ENCODE results near the gene IGFLR1. TPM values are rescaled to one million over a fixed set of nuclear protein-coding genes. Genes with fewer than 3 reads are reported as not detected.
"Not testable (repeated sequence)": the region's sequence is repeated elsewhere in the genome, so short reads cannot be mapped to it uniquely, and the experiment has no call there.

Gene IGFLR1
- total and polyA plus RNA-seq, 2 experiments from 2014 or later: 2.6 to 5.5 TPM

GRCh38 chr19:35692010-35692409, 50.2 kb downstream of the IGFLR1 start:
- no peak overlapping the region for H3K27ac ChIP-seq
- no peak for DNase-seq (ENCODE audit: low read depth in 1 of 2, low spot score in 1 of 2)
- H3K9me3 ChIP-seq (ENCODE audit: low read depth): no peaks in the 10 kb centered on the region
- H3K27me3 ChIP-seq: no peaks in the 10 kb centered on the region
- no peaks in the 10 kb centered on the region for H3K36me3 ChIP-seq
- no peak overlapping the region for H3K4me3 ChIP-seq
- no peak for TF ChIP-seq CTCF (IDR thresholded peaks at IDR 0.05; ENCODE audit: low read depth, low read length)
- no peaks in the 10 kb centered on the region for H3K4me1 ChIP-seq (ENCODE audit: low read depth)

GRCh38 chr19:35691106-35691505, 51.1 kb downstream of the IGFLR1 start:
- DNase-seq (ENCODE audit: low read depth in 1 of 2, low spot score in 1 of 2); H3K27ac ChIP-seq; H3K9me3 ChIP-seq (ENCODE audit: low read depth); H3K27me3 ChIP-seq; H3K4me3 ChIP-seq; H3K36me3 ChIP-seq; H3K4me1 ChIP-seq (ENCODE audit: low read depth): not testable (repeated sequence)

GRCh38 chr19:35689836-35690235, 52.4 kb downstream of the IGFLR1 start:
- no peak for DNase-seq (ENCODE audit: low read depth in 1 of 2, low spot score in 1 of 2)
- no peaks in the 10 kb centered on the region for H3K9me3 ChIP-seq (ENCODE audit: low read depth)
- H3K4me1 ChIP-seq (ENCODE audit: low read depth): no peaks in the 10 kb centered on the region
- H3K27me3 ChIP-seq: no peaks in the 10 kb centered on the region
- no peaks in the 10 kb centered on the region for H3K36me3 ChIP-seq
- no peak for TF ChIP-seq CTCF (IDR thresholded peaks at IDR 0.05; ENCODE audit: low read depth, low read length)
- no peak overlapping the region for H3K27ac ChIP-seq
- H3K4me3 ChIP-seq: no peak overlapping the region

Other genes starting within 250 kb of the IGFLR1 start
- gene DMKN, start 228.8 kb downstream of the IGFLR1 start, total RNA-seq: 232 and 289 TPM in 2 replicates
- gene DMKN, start 228.8 kb downstream of the IGFLR1 start, polyA plus RNA-seq: 220 and 329 TPM in 2 replicates
- 0.15 TPM in 1 of 2 replicates, not detected in the other for gene SBSN, start 214.1 kb downstream of the IGFLR1 start, total RNA-seq
- not detected in 2 replicates for gene SBSN, start 214.1 kb downstream of the IGFLR1 start, polyA plus RNA-seq
- gene GAPDHS, start 209.0 kb downstream of the IGFLR1 start, total RNA-seq: 0.46 TPM in 1 of 2 replicates, not detected in the other
- not detected in 2 replicates for gene GAPDHS, start 209.0 kb downstream of the IGFLR1 start, polyA plus RNA-seq
- gene TMEM147, start 196.8 kb downstream of the IGFLR1 start, total RNA-seq: 95.9 and 149 TPM in 2 replicates
- gene TMEM147, start 196.8 kb downstream of the IGFLR1 start, polyA plus RNA-seq: 186 and 260 TPM in 2 replicates
- 0.74 TPM in 1 of 2 replicates, not detected in the other for gene ATP4A, start 178.8 kb downstream of the IGFLR1 start, total RNA-seq
- gene ATP4A, start 178.8 kb downstream of the IGFLR1 start, polyA plus RNA-seq: 0.10 TPM in 1 of 2 replicates, not detected in the other
- gene PMIS2, start 156.3 kb downstream of the IGFLR1 start, total RNA-seq: not detected in 2 replicates
- gene PMIS2, start 156.3 kb downstream of the IGFLR1 start, polyA plus RNA-seq: not detected in 2 replicates
- gene HAUS5, start 129.7 kb downstream of the IGFLR1 start, total RNA-seq: 17.2 and 20.5 TPM in 2 replicates
- gene HAUS5, start 129.7 kb downstream of the IGFLR1 start, polyA plus RNA-seq: 25.5 and 29.6 TPM in 2 replicates
- 128 and 146 TPM in 2 replicates for gene RBM42, start 113.4 kb downstream of the IGFLR1 start, total RNA-seq
- gene RBM42, start 113.4 kb downstream of the IGFLR1 start, polyA plus RNA-seq: 161 and 170 TPM in 2 replicates
- 1.1 and 3.1 TPM in 2 replicates for gene ETV2, start 100.7 kb downstream of the IGFLR1 start, total RNA-seq
- gene ETV2, start 100.7 kb downstream of the IGFLR1 start, polyA plus RNA-seq: 3.1 and 4.0 TPM in 2 replicates
- gene COX6B1, start 94.1 kb downstream of the IGFLR1 start, total RNA-seq: 817 and 1,352 TPM in 2 replicates
- gene COX6B1, start 94.1 kb downstream of the IGFLR1 start, polyA plus RNA-seq: 1,159 and 1,609 TPM in 2 replicates
- gene UPK1A, start 75.9 kb downstream of the IGFLR1 start, total RNA-seq: 1.2 TPM in 1 of 2 replicates, not detected in the other
- gene UPK1A, start 75.9 kb downstream of the IGFLR1 start, polyA plus RNA-seq: 0.67 and 1.4 TPM in 2 replicates
- gene ZBTB32, start 37.9 kb downstream of the IGFLR1 start, total RNA-seq: not detected in 2 replicates
- gene ZBTB32, start 37.9 kb downstream of the IGFLR1 start, polyA plus RNA-seq: 0.53 and 0.59 TPM in 2 replicates
- 18.2 and 38.1 TPM in 2 replicates for gene KMT2B, start 24.4 kb downstream of the IGFLR1 start, total RNA-seq
- 8.9 and 11.9 TPM in 2 replicates for gene KMT2B, start 24.4 kb downstream of the IGFLR1 start, polyA plus RNA-seq
- 30.3 and 40.2 TPM in 2 replicates for gene U2AF1L4, start 3.0 kb upstream of the IGFLR1 start, total RNA-seq
- 45.5 and 61.7 TPM in 2 replicates for gene U2AF1L4, start 3.0 kb upstream of the IGFLR1 start, polyA plus RNA-seq
- 43.7 and 65.4 TPM in 2 replicates for gene PSENEN, start 3.2 kb upstream of the IGFLR1 start, total RNA-seq
- 158 and 173 TPM in 2 replicates for gene PSENEN, start 3.2 kb upstream of the IGFLR1 start, polyA plus RNA-seq
- 16.0 and 16.8 TPM in 2 replicates for gene LIN37, start 6.1 kb upstream of the IGFLR1 start, total RNA-seq
- gene LIN37, start 6.1 kb upstream of the IGFLR1 start, polyA plus RNA-seq: 11.4 and 16.3 TPM in 2 replicates
- gene HSPB6, start 14.6 kb upstream of the IGFLR1 start, total RNA-seq: 0.51 and 2.5 TPM in 2 replicates
- 0.76 and 2.6 TPM in 2 replicates for gene HSPB6, start 14.6 kb upstream of the IGFLR1 start, polyA plus RNA-seq
- 14.8 and 16.3 TPM in 2 replicates for gene PROSER3, start 15.7 kb upstream of the IGFLR1 start, total RNA-seq
- gene PROSER3, start 15.7 kb upstream of the IGFLR1 start, polyA plus RNA-seq: 28.9 and 35.7 TPM in 2 replicates
- gene ARHGAP33, start 33.1 kb upstream of the IGFLR1 start, total RNA-seq: 10.9 and 47.4 TPM in 2 replicates
- 16.1 and 31.9 TPM in 2 replicates for gene ARHGAP33, start 33.1 kb upstream of the IGFLR1 start, polyA plus RNA-seq
- gene PRODH2, start 70.4 kb upstream of the IGFLR1 start, total RNA-seq: 0.09 TPM in 1 of 2 replicates, not detected in the other
- gene PRODH2, start 70.4 kb upstream of the IGFLR1 start, polyA plus RNA-seq: not detected in 2 replicates
- gene NPHS1, start 110.1 kb upstream of the IGFLR1 start, total RNA-seq: 1.1 and 1.3 TPM in 2 replicates
- 0.37 TPM in 1 of 2 replicates, not detected in the other for gene NPHS1, start 110.1 kb upstream of the IGFLR1 start, polyA plus RNA-seq
- gene KIRREL2, start 114.5 kb upstream of the IGFLR1 start, total RNA-seq: 3.5 and 4.2 TPM in 2 replicates
- gene KIRREL2, start 114.5 kb upstream of the IGFLR1 start, polyA plus RNA-seq: 3.2 and 3.7 TPM in 2 replicates
- gene APLP1, start 126.1 kb upstream of the IGFLR1 start, total RNA-seq: 126 and 134 TPM in 2 replicates
- 117 and 157 TPM in 2 replicates for gene APLP1, start 126.1 kb upstream of the IGFLR1 start, polyA plus RNA-seq
- gene NFKBID, start 158.1 kb upstream of the IGFLR1 start, total RNA-seq: 3.7 and 5.1 TPM in 2 replicates
- gene NFKBID, start 158.1 kb upstream of the IGFLR1 start, polyA plus RNA-seq: 6.4 and 8.5 TPM in 2 replicates
- gene HCST, start 160.1 kb upstream of the IGFLR1 start, total RNA-seq: 2.5 TPM in 1 of 2 replicates, not detected in the other
- gene HCST, start 160.1 kb upstream of the IGFLR1 start, polyA plus RNA-seq: 2.1 and 2.4 TPM in 2 replicates
- 2.9 TPM in 1 of 2 replicates, not detected in the other for gene TYROBP, start 165.8 kb upstream of the IGFLR1 start, total RNA-seq
- 0.79 TPM in 1 of 2 replicates, not detected in the other for gene TYROBP, start 165.8 kb upstream of the IGFLR1 start, polyA plus RNA-seq
- 13.4 and 14.3 TPM in 2 replicates for gene LRFN3, start 193.9 kb upstream of the IGFLR1 start, total RNA-seq
- 10.3 and 16.0 TPM in 2 replicates for gene LRFN3, start 193.9 kb upstream of the IGFLR1 start, polyA plus RNA-seq

Measured in cardiac muscle cell (in vitro differentiated cells and primary cell).